H1 (cell line): ENCODE measurements around the gene C11orf65. TPM values are rescaled to one million over a fixed set of nuclear protein-coding genes. Genes with fewer than 3 reads are reported as not detected.

Source experiments
- CHD7 ChIP-seq: fragments of 300-600 bp; sonication (generic); IDR thresholded peaks from 2 replicates; pipeline ENCODE4 v1.7.1; 2012; ENCODE audit warnings: low read length, moderate library complexity, mild to moderate bottlenecking, inconsistent platforms; ENCODE audit not compliant: insufficient replicate concordance
- GABPA ChIP-seq: IDR thresholded peaks from 2 replicates; pipeline ENCODE4 v1.6.1; 2011; ENCODE audit warnings: mild to moderate bottlenecking, low read length, moderate library complexity, borderline replicate concordance; ENCODE audit not compliant: insufficient read depth
- MAFK ChIP-seq: IDR thresholded peaks from 2 replicates; pipeline ENCODE4 v1.6.1; 2012; ENCODE audit warnings: low read depth, mild to moderate bottlenecking, improper control_type of control experiment, low read length
- MAX ChIP-seq: IDR thresholded peaks from 2 replicates; pipeline ENCODE4 v1.6.1; 2012; ENCODE audit warnings: inconsistent platforms
- polyA plus RNA-seq, 7 experiments: library from polyadenylated mRNA; depleted of rRNA in 3 of 7; stranded (reverse) in 5 of 7; unstranded in 2 of 7; fragments of >200 nt in 5 of 7; fragments of 200-250 nt in 2 of 7; gene quantifications; 1 replicate in 5 of 7; 2 replicates in 1 of 7; 4 replicates in 1 of 7; pipeline versions ENCODE4 v1.2.1 to v1.2.3, GENCODE V29; 2011 to 2013; ENCODE audit warnings: missing spikeins in 2 of 7, mixed read lengths in 2 of 7
- total RNA-seq: library from RNA; stranded (reverse); fragmentation: NEBNext Ultra II Directional; extraction: Animal tissue kit (Norgen Biotek cat#: 25700); gene quantifications from 2 replicates; pipeline ENCODE4 v1.2.1, GENCODE V29; 2021

The C11orf65 gene
- total and polyA plus RNA-seq, 2 of the 8 experiments (the other 6 are each of a cell fraction or from before 2014, with no cell fraction given) = 0.14 to 0.22 TPM

GRCh38 chr11:108486828-108487227 is 19.5 kb upstream of the C11orf65 start (continued):
- TF ChIP-seq CHD7 (no peak), MAX (no peak), GABPA (no peak), MAFK (no peak)
